Measurements from ENCODE around the gene CRB3. TPM values are rescaled to one million over a fixed set of nuclear protein-coding genes. Genes with fewer than 3 reads are reported as not detected.

The CRB3 gene
- total and polyA plus RNA-seq, 2 of the 8 experiments (the other 6 are each of a cell fraction or from before 2014, with no cell fraction given), result 21.1 to 24.6 TPM

DNA sequence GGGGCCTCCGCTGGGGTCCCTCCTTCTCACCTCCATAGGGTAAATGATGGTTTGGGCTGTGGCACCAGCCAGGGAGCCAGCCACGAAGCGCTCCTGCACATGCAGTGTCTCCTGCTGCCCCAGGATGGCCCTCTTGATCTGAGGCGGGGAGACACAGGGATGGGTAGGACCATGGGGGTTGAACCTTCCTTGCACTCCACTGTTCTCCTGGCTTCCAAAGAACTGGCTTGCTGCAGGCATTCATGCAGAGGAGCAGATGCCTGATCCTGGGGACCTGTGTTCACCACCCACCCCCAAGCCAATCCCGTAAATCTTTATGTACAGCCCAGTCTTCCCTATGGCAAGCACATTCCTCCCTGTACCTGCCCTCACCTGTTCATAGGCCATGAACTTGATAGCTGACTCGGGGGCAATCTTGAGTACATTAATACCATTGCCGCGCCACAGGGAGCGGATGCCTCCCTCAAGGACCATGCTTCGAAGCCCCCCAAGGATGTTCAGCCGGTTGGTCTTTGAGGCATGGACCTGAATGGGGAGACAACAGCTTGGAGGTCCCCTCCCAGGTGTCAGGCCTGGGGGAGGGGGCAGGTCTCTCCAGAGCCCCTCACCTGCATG is 10.0 kb upstream of the CRB3 start (continued):
- TF ChIP-seq SIN3A (conservative IDR thresholded peaks at IDR 0.05 in 1 of 2, IDR thresholded peaks at IDR 0.05 in 1 of 2; ENCODE audit: low read depth in 1 of 2, low read length in 2 of 2) (no peak), CBX8 (IDR thresholded peaks at IDR 0.05; ENCODE audit: borderline replicate concordance, low read depth, low read length) (no peak)

All from H1 (cell line).